ENCODE measurements around the gene CHID1. TPM values are rescaled to one million over a fixed set of nuclear protein-coding genes. Genes with fewer than 3 reads are reported as not detected.
A peak's percentile ranks its signal among the peaks of the same experiment; 100 is the strongest.

The CHID1 gene
- 49.0 TPM for polyA plus RNA-seq (2013)

- Histone ChIP-seq H3K36me3 (ENCODE audit: control insufficient read depth in 4 of 4, insufficient read depth in 4 of 4, low read length in 3 of 4) (peaks cover 0 to 16% (median 3%) of the 10 kb centered on the region in 4 experiments), H3K9me3 (ENCODE audit: control extremely low read depth in 1 of 5, control insufficient read depth in 4 of 5, insufficient read depth in 2 of 5, low read depth in 1 of 5, low read length in 4 of 5) (no peaks in the 10 kb centered on the region), H3K4me3 (ENCODE audit: control insufficient read depth in 1 of 7, extremely low read depth in 1 of 7, insufficient read depth in 4 of 7, low read depth in 2 of 7, low read length in 6 of 7) (peak within 1 kb of the TSS; percentile 65 to 93 (median 80)), H3K4me1 (ENCODE audit: control extremely low read depth in 1 of 4, control insufficient read depth in 4 of 4, insufficient read depth in 4 of 4, low read length in 3 of 4) (peaks cover 0 to 23% (median 19%) of the 10 kb centered on the region in 4 experiments), H3K27ac (ENCODE audit: insufficient read depth in 1 of 2, low read depth in 1 of 2, low read length in 2 of 2, poor library complexity in 1 of 2, severe bottlenecking in 2 of 2) (peak within 1 kb of the TSS in 1 of 2 experiments; percentile 81), H3K27me3 (replicated peaks in 2 of 5; ENCODE audit: control insufficient read depth in 4 of 5, insufficient read depth in 5 of 5, low read length in 4 of 5) (no peaks in the 10 kb centered on the region)
- CTCF ChIA-PET: interaction anchor here (1.1 kb wide), 1 partner anchor 17 kb away, joined by 4 read pairs; no protein-coding TSS in a partner anchor
- POLR2A ChIA-PET: interaction anchor here (0.9 to 1.0 kb wide), 2 partner anchors 12 to 101 kb away, joined by 3 read pairs; partner anchors contain the start of gene RPLP2
- peak; percentile 73 to 84 (median 75) for DNase-seq
- WGBS (ENCODE audit: insufficient coverage): under 1% methylated on average over 52 of the region's 59 CpGs
These were observed at the start of gene CHID1 for GRCh38 chr11:910589-911030. CHID1 (minus strand) TSS chr11:910810; CDS start chr11:904816, 5,994 bp downstream.

DNA sequence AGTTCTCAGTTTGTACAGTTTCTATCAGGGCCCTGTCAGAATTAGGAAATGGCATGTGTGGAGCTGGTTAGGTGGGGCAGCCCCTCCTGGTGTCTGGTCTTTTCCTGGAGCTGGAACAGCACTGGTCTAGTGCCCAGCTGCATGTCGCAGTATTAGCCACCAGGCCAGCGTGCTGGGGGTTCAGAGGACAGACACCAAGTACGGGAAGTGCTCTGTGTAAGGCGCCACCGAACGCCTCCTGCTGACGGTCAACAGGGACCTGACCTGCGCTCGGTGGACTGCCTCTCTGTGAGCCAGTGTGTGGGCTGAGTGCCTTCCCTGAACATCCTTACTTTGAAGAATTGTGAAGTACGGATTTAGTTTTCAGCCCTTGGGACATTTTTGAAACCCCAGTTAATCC lies 49.0 kb upstream of the CHID1 start:
- 95% methylated on average over 9 of the region's 10 CpGs for WGBS (ENCODE audit: insufficient coverage)
- CTCF ChIA-PET: interaction anchor here (1.0 to 1.4 kb wide), 2 partner anchors 15 to 38 kb away, joined by 3 to 5 read pairs; no protein-coding TSS in a partner anchor
- Histone ChIP-seq H3K9me3 (ENCODE audit: control extremely low read depth in 1 of 5, control insufficient read depth in 4 of 5, insufficient read depth in 2 of 5, low read depth in 1 of 5, low read length in 4 of 5) (no peaks in the 10 kb centered on the region), H3K4me1 (ENCODE audit: control extremely low read depth in 1 of 4, control insufficient read depth in 4 of 4, insufficient read depth in 4 of 4, low read length in 3 of 4) (peaks cover 0 to 8% (median 7%) of the 10 kb centered on the region in 4 experiments), H3K36me3 (ENCODE audit: control insufficient read depth in 4 of 4, insufficient read depth in 4 of 4, low read length in 3 of 4) (peaks cover 3 to 36% (median 26%) of the 10 kb centered on the region in 4 experiments), H3K27ac (ENCODE audit: insufficient read depth in 1 of 2, low read depth in 1 of 2, low read length in 2 of 2, poor library complexity in 1 of 2, severe bottlenecking in 2 of 2) (no peak overlapping the region), H3K4me3 (ENCODE audit: control insufficient read depth in 1 of 7, extremely low read depth in 1 of 7, insufficient read depth in 4 of 7, low read depth in 2 of 7, low read length in 6 of 7) (no peak overlapping the region), H3K27me3 (replicated peaks in 2 of 5; ENCODE audit: control insufficient read depth in 4 of 5, insufficient read depth in 5 of 5, low read length in 4 of 5) (no peaks in the 10 kb centered on the region)
- POLR2A ChIA-PET: no interaction called here
- DNase-seq: no peak

GRCh38 chr11:959027-959426 lies 48.4 kb upstream of the CHID1 start:
- 94% methylated on average over 11 of the region's 14 CpGs for WGBS (ENCODE audit: insufficient coverage)
- CTCF ChIA-PET: interaction anchor here (1.4 kb wide), 1 partner anchor 14 kb away, joined by 5 read pairs; no protein-coding TSS in a partner anchor
- peaks cover 0 to 14% (median 12%) of the 10 kb centered on the region in 4 experiments for H3K4me1 ChIP-seq (ENCODE audit: control extremely low read depth in 1 of 4, control insufficient read depth in 4 of 4, insufficient read depth in 4 of 4, low read length in 3 of 4)
- no peak overlapping the region for H3K27ac ChIP-seq (ENCODE audit: insufficient read depth in 1 of 2, low read depth in 1 of 2, low read length in 2 of 2, poor library complexity in 1 of 2, severe bottlenecking in 2 of 2)
- no peak for DNase-seq
- H3K27me3 ChIP-seq (replicated peaks in 2 of 5; ENCODE audit: control insufficient read depth in 4 of 5, insufficient read depth in 5 of 5, low read length in 4 of 5): no peaks in the 10 kb centered on the region
- H3K9me3 ChIP-seq (ENCODE audit: control extremely low read depth in 1 of 5, control insufficient read depth in 4 of 5, insufficient read depth in 2 of 5, low read depth in 1 of 5, low read length in 4 of 5): no peaks in the 10 kb centered on the region
- no peak overlapping the region for H3K4me3 ChIP-seq (ENCODE audit: control insufficient read depth in 1 of 7, extremely low read depth in 1 of 7, insufficient read depth in 4 of 7, low read depth in 2 of 7, low read length in 6 of 7)
- POLR2A ChIA-PET: no interaction called here
- H3K36me3 ChIP-seq (ENCODE audit: control insufficient read depth in 4 of 4, insufficient read depth in 4 of 4, low read length in 3 of 4): peaks cover 3 to 32% (median 24%) of the 10 kb centered on the region in 4 experiments

DNA sequence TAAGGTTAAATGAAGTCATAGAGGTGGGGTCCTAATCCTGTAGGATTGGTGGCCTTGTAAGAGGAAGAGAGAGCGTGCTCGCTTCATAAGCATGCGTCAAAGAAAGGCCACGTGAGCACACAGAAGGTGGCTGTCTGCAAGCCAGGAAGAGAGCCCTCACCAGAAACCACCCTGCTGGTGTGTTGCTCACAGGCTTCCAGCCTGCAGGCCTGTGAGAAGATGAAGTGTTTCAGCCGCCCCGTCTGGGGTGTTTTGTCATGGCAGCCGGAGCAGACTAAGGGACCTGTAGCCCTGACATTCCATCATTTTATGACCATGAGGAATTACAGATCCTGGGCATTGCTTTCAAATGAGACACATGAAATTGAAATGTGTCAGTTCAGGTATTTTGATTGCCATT lies 47.5 kb upstream of the CHID1 start:
- Histone ChIP-seq H3K9me3 (ENCODE audit: control extremely low read depth in 1 of 5, control insufficient read depth in 4 of 5, insufficient read depth in 2 of 5, low read depth in 1 of 5, low read length in 4 of 5) (no peaks in the 10 kb centered on the region), H3K4me3 (ENCODE audit: control insufficient read depth in 1 of 7, extremely low read depth in 1 of 7, insufficient read depth in 4 of 7, low read depth in 2 of 7, low read length in 6 of 7) (no peak overlapping the region), H3K27me3 (replicated peaks in 2 of 5; ENCODE audit: control insufficient read depth in 4 of 5, insufficient read depth in 5 of 5, low read length in 4 of 5) (no peaks in the 10 kb centered on the region), H3K4me1 (ENCODE audit: control extremely low read depth in 1 of 4, control insufficient read depth in 4 of 4, insufficient read depth in 4 of 4, low read length in 3 of 4) (peaks cover 0 to 18% (median 15%) of the 10 kb centered on the region in 4 experiments), H3K27ac (ENCODE audit: insufficient read depth in 1 of 2, low read depth in 1 of 2, low read length in 2 of 2, poor library complexity in 1 of 2, severe bottlenecking in 2 of 2) (no peak overlapping the region), H3K36me3 (ENCODE audit: control insufficient read depth in 4 of 4, insufficient read depth in 4 of 4, low read length in 3 of 4) (peaks cover 3 to 29% (median 22%) of the 10 kb centered on the region in 4 experiments)
- ChIA-PET CTCF (no interaction called here), POLR2A (no interaction called here)
- DNase-seq: no peak
- WGBS (ENCODE audit: insufficient coverage): 98% methylated on average over 7 of the region's 7 CpGs

DNA sequence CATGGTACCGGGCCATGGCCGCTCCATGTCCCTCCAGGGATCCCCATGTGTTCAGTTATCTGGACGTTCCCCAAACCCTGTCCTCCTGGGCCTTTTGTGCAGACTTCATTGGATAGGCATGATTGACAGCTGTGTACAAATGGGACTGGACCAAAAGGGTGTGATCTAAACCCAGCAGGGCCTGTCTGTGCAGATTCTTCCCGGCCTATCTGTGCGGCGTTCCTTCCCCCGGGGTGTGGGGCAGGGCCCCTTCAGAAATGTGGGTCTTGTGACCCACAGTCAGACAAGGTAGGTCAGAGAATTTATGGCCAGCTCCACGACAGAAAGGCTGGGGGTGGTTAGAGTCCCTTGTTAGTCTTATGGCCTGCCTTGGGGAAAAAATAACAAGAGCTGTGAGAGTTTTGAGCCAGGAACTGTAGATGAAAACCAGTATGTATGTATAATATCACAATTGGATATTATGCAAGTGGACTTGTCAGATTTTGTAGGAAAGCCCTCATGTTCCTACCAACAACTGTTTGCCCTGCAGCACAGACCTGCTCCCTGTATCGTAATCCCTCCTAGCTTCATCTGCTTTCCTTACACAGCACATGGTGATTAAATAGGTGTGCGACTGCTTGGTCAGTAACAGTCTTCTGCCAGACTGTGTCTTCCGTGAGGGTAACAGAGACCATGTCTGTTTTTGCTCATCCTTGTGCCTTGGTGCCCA lies 46.8 kb upstream of the CHID1 start:
- H3K36me3 ChIP-seq (ENCODE audit: control insufficient read depth in 4 of 4, insufficient read depth in 4 of 4, low read length in 3 of 4): peaks cover 3 to 32% (median 21%) of the 10 kb centered on the region in 4 experiments
- CTCF ChIA-PET: interaction anchor here (1.3 to 1.4 kb wide), 2 partner anchors 10 to 12 kb away, joined by 4 read pairs; no protein-coding TSS in a partner anchor
- DNase-seq: no peak
- H3K27ac ChIP-seq (ENCODE audit: insufficient read depth in 1 of 2, low read depth in 1 of 2, low read length in 2 of 2, poor library complexity in 1 of 2, severe bottlenecking in 2 of 2): no peak overlapping the region
- 77% methylated on average over 11 of the region's 11 CpGs for WGBS (ENCODE audit: insufficient coverage)
- H3K4me3 ChIP-seq (ENCODE audit: control insufficient read depth in 1 of 7, extremely low read depth in 1 of 7, insufficient read depth in 4 of 7, low read depth in 2 of 7, low read length in 6 of 7): no peak overlapping the region
- POLR2A ChIA-PET: no interaction called here
- no peaks in the 10 kb centered on the region for H3K27me3 ChIP-seq (replicated peaks in 2 of 5; ENCODE audit: control insufficient read depth in 4 of 5, insufficient read depth in 5 of 5, low read length in 4 of 5)
- H3K9me3 ChIP-seq (ENCODE audit: control extremely low read depth in 1 of 5, control insufficient read depth in 4 of 5, insufficient read depth in 2 of 5, low read depth in 1 of 5, low read length in 4 of 5): no peaks in the 10 kb centered on the region
- H3K4me1 ChIP-seq (ENCODE audit: control extremely low read depth in 1 of 4, control insufficient read depth in 4 of 4, insufficient read depth in 4 of 4, low read length in 3 of 4): peaks cover 0 to 18% (median 16%) of the 10 kb centered on the region in 4 experiments

DNA sequence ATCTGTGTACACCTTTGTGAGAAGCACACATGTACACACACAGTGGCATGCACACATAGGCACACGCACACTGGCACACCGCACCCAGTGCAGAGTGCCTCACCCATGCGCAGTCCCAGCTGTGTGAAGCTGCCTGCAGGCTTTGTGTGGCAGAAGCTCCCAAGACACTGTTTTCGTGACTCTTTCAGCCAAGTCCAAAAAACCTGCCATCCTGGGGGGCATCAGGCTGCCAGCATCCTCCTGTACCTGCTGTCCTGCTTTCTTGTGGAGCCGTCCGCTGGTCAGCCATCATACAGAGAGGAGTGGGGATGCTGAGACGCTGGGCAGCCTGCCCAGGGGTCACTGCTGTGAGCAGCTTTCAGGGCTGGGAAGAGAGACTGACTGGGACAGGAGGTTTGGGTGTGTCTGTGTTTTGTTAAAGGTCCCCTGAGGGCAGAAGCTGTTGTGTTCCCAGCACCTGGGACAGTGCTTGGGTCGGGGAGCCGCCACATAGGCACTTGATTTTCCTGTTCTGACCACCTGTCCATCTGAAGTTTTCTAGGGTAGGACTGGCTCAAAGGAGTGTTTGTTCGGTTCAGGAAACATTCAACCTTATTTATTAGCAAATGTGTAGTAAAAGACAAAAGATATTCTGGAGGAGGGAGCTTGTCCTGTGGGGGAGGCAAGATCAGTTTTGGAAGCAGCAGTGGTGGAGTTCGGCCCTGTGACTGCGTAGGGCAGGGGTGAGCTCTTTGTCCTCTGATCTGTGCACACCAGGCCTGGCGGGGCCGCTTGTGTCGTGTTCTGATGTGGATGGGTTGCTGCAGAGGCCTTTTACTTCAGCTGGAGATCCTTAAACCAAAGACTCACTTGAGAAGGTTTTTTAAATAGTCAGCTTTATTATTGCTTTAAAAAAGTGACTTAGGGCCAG lies 44.8 kb upstream of the CHID1 start:
- Histone ChIP-seq H3K9me3 (ENCODE audit: control extremely low read depth in 1 of 5, control insufficient read depth in 4 of 5, insufficient read depth in 2 of 5, low read depth in 1 of 5, low read length in 4 of 5) (no peaks in the 10 kb centered on the region), H3K36me3 (ENCODE audit: control insufficient read depth in 4 of 4, insufficient read depth in 4 of 4, low read length in 3 of 4) (peaks cover 0 to 23% (median 16%) of the 10 kb centered on the region in 4 experiments), H3K4me1 (ENCODE audit: control extremely low read depth in 1 of 4, control insufficient read depth in 4 of 4, insufficient read depth in 4 of 4, low read length in 3 of 4) (peaks cover 0 to 18% (median 16%) of the 10 kb centered on the region in 4 experiments), H3K27me3 (replicated peaks in 2 of 5; ENCODE audit: control insufficient read depth in 4 of 5, insufficient read depth in 5 of 5, low read length in 4 of 5) (no peaks in the 10 kb centered on the region), H3K4me3 (ENCODE audit: control insufficient read depth in 1 of 7, extremely low read depth in 1 of 7, insufficient read depth in 4 of 7, low read depth in 2 of 7, low read length in 6 of 7) (peak overlapping the region in 1 of 7 experiments; percentile 19), H3K27ac (ENCODE audit: insufficient read depth in 1 of 2, low read depth in 1 of 2, low read length in 2 of 2, poor library complexity in 1 of 2, severe bottlenecking in 2 of 2) (no peak overlapping the region)
- DNase-seq: no peak
- ChIA-PET POLR2A (interaction anchor here (1.2 kb wide), 2 partner anchors 8 to 15 kb away, joined by 3 to 4 read pairs; no protein-coding TSS in a partner anchor), CTCF (interaction anchor here (0.6 to 1.9 kb wide), 7 partner anchors 8 to 71 kb away, joined by 3 to 6 read pairs (median 3); no protein-coding TSS in a partner anchor)
- 94% methylated on average over 13 of the region's 15 CpGs for WGBS (ENCODE audit: insufficient coverage)
